Calu3 (cell line): ENCODE data around the gene APCDD1L. TPM values are rescaled to one million over a fixed set of nuclear protein-coding genes. Genes with fewer than 3 reads are reported as not detected.

ENCODE experiments used
- BruUV-seq: library from RNA; stranded (reverse); fragments of 400-500 nt; replicated peaks from 2 replicates; lab custom pipeline; 2021; lab: Mats Ljungman, UMichigan
- CTCF ChIA-PET: fragments of 300-600 bp; sonication (Branson Sonifier 250); formaldehyde crosslinking; loops from one replicate; lab custom pipeline; 2022; ENCODE audit warnings: antibody characterized with exemption; lab: Charles Lee
- DNase-seq: peaks from one replicate; pipeline ENCODE4 v3.0.0; 2022
- H3K27ac Mint-ChIP-seq: one replicate; pipeline ENCODE4 v1.8.0; 2022; ENCODE audit warnings: mixed read lengths; ENCODE audit not compliant: unreplicated experiment
- H3K27me3 Mint-ChIP-seq: one replicate; pipeline ENCODE4 v1.8.0; 2022; ENCODE audit warnings: mixed read lengths; ENCODE audit not compliant: unreplicated experiment
- H3K36me3 Mint-ChIP-seq: one replicate; pipeline ENCODE4 v1.8.0; 2022; ENCODE audit warnings: mild to moderate bottlenecking, moderate library complexity, mixed read lengths; ENCODE audit not compliant: insufficient read depth, unreplicated experiment
- H3K4me1 Mint-ChIP-seq: one replicate; pipeline ENCODE4 v1.8.0; 2022; ENCODE audit warnings: mild to moderate bottlenecking, low read depth, mixed read lengths; ENCODE audit not compliant: unreplicated experiment
- H3K4me3 Mint-ChIP-seq: one replicate; pipeline ENCODE4 v1.8.0; 2022; ENCODE audit warnings: mild to moderate bottlenecking, low read depth, moderate library complexity, mixed read lengths; ENCODE audit not compliant: unreplicated experiment
- H3K9me3 Mint-ChIP-seq: one replicate; pipeline ENCODE4 v1.8.0; 2022; ENCODE audit warnings: low read depth, mixed read lengths; ENCODE audit not compliant: unreplicated experiment
- intact Hi-C: fragments of 100-400 bp; cut with micrococcal nuclease; formaldehyde crosslinking; loops from one replicate; pipeline ENCODE4 v1.10.0; 2022; ENCODE audit not compliant: unreplicated experiment
- total RNA-seq: library from RNA; stranded (reverse); gene quantifications from 2 replicates; pipeline ENCODE4 v1.2.3, GENCODE V29; 2022
- TF ChIP-seq, protein P1 (sequence below): fragments of 200-600 bp; IDR thresholded peaks from one replicate; pipeline ENCODE4 v1.8.0; 2022; ENCODE audit warnings: antibody characterized with exemption; ENCODE audit not compliant: unreplicated experiment

Gene APCDD1L
- total RNA-seq, 1 experiment from 2014 or later, result not detected

DNA sequence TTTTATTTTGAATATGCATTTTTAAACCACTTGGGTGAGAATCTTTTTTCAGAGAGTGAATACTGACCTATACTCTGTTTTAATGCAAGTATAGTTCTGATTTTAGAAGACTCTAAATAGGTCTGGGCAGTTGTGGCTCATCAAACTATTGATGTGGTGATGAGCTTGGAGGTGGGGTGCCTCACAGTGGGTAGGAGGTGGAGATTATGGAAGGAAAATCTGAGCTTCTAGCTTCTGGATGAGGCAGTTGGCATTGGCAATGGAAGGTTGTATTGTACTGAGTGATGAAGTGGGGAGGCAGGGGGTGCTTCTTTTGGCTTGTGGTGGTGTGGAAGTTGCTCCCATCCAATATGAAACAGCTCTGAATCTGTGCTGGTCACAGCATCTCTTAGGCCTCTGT is 73.5 kb downstream of the APCDD1L start:
- H3K4me3 Mint-ChIP-seq, result no peak overlapping the region
- BruUV-seq, result no TSS peak
- CTCF ChIA-PET, result interaction anchor here (0.6 to 0.7 kb wide), 2 partner anchors 210 to 398 kb away, joined by 3 to 4 read pairs; no protein-coding TSS in a partner anchor
- intact Hi-C loops, result no loop called here
- no peaks in the 10 kb centered on the region for H3K27me3 Mint-ChIP-seq
- no peak for DNase-seq
- peaks cover 19% of the 10 kb centered on the region for H3K4me1 Mint-ChIP-seq
- peaks cover 33% of the 10 kb centered on the region for H3K36me3 Mint-ChIP-seq
- TF ChIP-seq, protein P1, sequence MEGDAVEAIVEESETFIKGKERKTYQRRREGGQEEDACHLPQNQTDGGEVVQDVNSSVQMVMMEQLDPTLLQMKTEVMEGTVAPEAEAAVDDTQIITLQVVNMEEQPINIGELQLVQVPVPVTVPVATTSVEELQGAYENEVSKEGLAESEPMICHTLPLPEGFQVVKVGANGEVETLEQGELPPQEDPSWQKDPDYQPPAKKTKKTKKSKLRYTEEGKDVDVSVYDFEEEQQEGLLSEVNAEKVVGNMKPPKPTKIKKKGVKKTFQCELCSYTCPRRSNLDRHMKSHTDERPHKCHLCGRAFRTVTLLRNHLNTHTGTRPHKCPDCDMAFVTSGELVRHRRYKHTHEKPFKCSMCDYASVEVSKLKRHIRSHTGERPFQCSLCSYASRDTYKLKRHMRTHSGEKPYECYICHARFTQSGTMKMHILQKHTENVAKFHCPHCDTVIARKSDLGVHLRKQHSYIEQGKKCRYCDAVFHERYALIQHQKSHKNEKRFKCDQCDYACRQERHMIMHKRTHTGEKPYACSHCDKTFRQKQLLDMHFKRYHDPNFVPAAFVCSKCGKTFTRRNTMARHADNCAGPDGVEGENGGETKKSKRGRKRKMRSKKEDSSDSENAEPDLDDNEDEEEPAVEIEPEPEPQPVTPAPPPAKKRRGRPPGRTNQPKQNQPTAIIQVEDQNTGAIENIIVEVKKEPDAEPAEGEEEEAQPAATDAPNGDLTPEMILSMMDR, result no peak
- H3K27ac Mint-ChIP-seq, result no peak overlapping the region
- H3K9me3 Mint-ChIP-seq, result no peaks in the 10 kb centered on the region

DNA sequence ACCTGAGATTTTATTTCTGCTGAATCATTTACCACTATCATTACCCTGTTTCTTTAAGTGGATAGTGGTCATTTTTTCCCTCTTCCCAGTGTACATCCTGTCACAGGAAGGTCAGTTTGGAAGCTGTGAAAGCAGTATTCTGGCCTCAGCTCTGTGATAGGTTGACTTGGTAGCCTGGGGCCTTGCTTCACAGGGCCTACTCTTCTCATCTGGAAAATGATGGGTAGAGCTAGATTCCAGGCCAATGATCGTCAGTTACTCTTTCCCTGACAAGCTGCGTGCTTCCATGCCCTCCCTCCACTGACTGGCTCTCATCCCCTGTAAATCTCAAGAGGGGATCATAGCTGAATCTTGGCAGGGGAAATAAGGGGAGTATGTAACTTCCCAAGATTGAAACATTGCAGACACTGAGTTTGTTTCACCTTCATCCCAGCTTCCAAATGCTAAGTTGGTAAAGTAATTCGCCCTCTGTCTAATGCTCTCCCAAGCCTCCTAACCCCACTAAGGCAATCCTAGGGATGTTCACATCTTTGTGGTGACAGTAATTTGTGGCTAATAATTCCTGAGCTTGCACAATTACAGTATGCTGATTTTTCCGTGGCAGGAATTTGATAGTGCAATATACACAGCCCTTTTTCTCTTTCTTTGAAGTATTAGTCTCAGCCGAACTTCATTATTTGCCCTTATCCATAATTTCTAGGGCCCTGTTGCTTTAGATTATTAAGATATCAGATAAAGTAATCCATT is 75.0 kb downstream of the APCDD1L start:
- Mint-ChIP-seq H3K27ac (no peak overlapping the region), H3K9me3 (no peaks in the 10 kb centered on the region), H3K4me3 (no peak overlapping the region), H3K4me1 (peaks cover 28% of the 10 kb centered on the region), H3K36me3 (peaks cover 36% of the 10 kb centered on the region), H3K27me3 (no peaks in the 10 kb centered on the region)
- DNase-seq, result no peak
- no TSS peak for BruUV-seq
- TF ChIP-seq, protein P1, result no peak
- intact Hi-C loops, result no loop called here
- CTCF ChIA-PET, result interaction anchor here (0.8 kb wide), 1 partner anchor 206 kb away, joined by 3 read pairs; no protein-coding TSS in a partner anchor

DNA sequence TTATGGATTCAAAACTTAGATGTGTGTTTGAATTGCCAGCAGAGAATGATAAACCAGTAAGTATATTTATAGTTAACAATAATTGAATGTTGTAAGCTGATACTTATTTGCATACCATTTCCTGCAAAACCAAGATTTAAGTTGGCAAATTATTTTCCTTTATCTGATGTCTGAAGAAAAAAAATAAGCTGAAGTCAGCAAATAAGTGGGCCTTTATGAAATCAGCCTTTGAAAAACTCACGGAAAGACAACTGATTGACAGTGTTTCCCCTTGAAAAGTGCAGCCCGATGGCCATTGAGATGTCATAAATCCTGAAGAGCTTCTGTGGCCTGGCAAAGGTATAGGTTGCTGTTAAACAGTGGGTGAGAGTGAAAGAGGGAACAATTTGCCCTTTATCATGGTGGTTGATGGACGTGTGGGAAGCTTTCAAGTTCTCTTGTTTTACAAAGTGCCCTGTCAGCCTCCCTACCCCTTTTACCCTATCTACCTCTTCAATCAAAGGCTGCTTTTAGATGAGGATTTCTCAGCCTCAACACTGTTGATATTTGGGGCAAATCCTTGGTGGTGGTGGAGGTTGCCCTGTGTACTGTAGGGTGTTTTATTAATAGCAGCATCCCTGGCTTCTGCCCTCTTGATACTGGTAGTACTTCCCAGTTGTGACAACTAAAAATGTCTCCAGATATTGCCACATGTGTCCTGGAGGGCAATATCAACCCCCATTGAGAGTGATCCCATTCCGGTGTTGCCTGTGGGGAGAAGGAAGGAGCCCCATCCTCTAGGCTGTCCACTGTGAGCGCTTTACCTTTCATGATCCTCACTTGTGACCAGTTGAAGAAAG is 76.0 kb downstream of the APCDD1L start:
- no peaks in the 10 kb centered on the region for H3K27me3 Mint-ChIP-seq
- H3K4me1 Mint-ChIP-seq, result peaks cover 33% of the 10 kb centered on the region
- no peak overlapping the region for H3K27ac Mint-ChIP-seq
- CTCF ChIA-PET, result no interaction called here
- TF ChIP-seq, protein P1, result no peak
- no TSS peak for BruUV-seq
- no peak for DNase-seq
- intact Hi-C loops, result loop anchor here (5.0 to 10.0 kb wide), 2 partner anchors 184 to 218 kb away; no protein-coding TSS in a partner anchor
- H3K36me3 Mint-ChIP-seq, result peaks cover 29% of the 10 kb centered on the region
- no peak overlapping the region for H3K4me3 Mint-ChIP-seq
- H3K9me3 Mint-ChIP-seq, result no peaks in the 10 kb centered on the region

- Mint-ChIP-seq H3K4me1 (peaks cover 53% of the 10 kb centered on the region), H3K4me3 (peak overlapping the region; percentile 42), H3K9me3 (no peaks in the 10 kb centered on the region), H3K36me3 (peaks cover 20% of the 10 kb centered on the region), H3K27me3 (no peaks in the 10 kb centered on the region), H3K27ac (peak overlapping the region; percentile 90)
- BruUV-seq, result no TSS peak
- peak; percentile 64 for DNase-seq
- TF ChIP-seq, protein P1, result no peak
- CTCF ChIA-PET, result interaction anchor here (0.6 to 1.3 kb wide), 5 partner anchors 34 to 834 kb away, joined by 3 to 7 read pairs (median 3); partner anchors contain the start of gene VAPB
- intact Hi-C loops, result loop anchor here (1.0 to 10.0 kb wide), 3 partner anchors 130 to 220 kb away; no protein-coding TSS in a partner anchor
These were observed 78.1 kb downstream of the APCDD1L start for GRCh38 chr20:58436868-58437645.
